SW480 (cell line): Measurements from ENCODE around the gene URI1.
"Not testable (repeated sequence)": the region's sequence is repeated elsewhere in the genome, so short reads cannot be mapped to it uniquely, and the experiment has no call there.

Experiments used
- DNase-seq: peaks from one replicate; pipeline ENCODE4 v3.0.0-alpha.2; 2016; ENCODE audit warnings: low spot score

Gene URI1

DNA sequence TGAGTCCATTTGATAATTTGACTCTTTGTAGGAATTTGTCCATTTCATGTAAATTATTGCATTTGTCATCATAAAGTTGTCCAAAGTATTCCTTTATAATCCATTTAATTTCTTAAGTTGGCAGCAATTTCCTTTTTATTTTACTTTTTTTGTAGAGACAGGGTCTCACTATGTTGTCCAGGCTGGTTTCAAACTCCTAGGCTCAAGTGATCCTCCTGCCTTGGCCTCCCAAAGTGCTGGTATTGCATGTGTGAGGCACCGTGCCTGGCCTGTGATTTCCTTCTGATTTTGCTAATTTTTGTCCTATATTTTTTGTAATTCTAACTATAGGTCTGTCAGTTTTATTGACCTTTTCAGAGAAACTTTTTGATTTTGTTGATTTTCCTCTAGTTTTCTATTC, 84.9 kb downstream of the URI1 start:
- DNase-seq: no peak

DNA sequence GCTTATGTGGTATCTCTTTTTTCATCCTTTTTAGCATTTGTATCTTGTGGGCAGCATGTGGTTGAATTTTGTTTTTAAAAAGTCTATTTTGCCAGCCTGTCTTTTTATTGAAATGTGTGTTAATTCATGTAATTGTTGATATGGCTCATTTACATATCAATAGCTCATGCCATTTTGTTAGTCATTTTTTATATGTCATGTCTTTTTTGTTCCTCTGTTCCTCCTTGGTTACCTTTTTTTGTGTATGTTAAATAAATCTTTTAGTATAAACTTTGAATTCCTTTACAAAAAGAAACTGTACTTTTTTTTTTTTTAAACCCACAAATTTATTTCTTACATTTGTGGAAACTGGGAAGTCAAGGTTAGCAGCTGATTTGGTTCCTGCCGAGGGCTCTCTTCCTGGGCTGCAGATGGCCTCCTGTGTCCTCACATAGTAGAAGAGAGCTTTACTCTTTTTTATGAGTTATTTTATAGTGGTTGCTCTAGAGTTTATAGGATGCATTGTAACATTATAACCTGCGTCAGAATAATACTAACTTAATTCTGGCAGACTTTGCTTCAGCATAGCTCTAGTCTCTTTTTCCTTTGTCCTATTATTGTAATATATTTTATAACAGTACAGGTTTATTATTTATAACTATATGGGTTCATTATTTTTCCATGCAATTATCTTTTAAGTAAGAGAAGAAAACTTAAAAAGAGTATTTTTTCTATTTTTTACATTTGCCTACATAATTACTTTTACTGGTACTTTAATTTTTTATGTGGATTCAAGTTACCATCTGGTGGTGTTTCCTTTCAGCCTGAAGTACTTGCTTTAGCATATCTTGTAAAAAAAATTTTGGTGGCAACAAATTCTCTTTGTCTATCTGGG, 86.3 kb downstream of the URI1 start:
- no peak for DNase-seq

DNA sequence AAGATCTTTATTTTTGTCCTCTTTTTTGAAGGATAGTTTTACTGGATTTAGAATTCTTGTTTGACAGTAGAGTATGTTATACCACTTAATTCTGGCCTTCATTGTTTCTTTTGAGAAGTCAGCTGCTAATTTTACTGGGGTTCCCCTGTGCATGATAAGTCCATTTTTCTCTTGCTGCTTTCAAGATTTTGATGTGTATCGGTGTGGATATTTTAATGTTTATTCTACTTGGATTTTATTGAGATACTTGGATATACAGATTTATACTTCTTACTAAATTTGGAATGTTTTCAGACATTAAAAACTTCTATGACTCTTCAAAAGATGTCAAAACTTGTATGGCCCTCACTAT, 86.9 kb downstream of the URI1 start:
- no peak for DNase-seq

DNA sequence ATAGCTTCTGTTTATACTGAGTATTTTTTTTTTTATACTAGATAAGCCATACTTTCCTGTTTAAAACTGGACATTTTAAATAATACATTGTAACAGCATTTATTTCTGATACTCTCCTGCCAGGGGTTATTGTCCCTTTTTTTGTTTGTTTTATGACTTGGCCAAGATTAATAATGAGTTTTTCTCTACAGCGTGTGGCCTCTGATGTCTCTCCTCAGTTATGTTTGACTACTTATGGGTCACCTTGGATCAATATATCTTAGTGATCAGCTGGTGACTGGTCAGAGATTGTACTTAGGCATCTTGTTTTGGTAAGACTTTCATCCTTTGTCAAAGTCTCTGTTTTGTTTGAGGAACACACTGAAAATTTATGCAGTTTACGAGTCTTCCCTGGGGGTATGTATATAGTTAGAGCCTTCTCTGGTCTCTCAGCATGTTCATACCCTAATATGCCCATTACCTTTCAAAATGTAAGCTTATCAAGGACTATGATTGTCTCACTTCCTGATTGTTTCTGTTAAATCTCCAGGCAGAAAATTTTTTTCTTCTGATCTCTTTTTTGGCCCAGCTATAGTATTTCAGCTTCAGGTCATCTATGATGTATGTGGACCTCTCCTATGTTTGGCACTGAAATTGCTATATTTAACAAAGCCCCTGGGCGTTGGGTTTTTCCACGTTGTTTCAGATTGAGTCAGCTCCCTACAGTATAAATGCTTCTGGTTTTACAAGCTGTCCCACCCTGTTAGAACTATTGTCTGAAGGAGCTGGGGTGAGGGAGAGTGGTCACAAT, 87.9 kb downstream of the URI1 start:
- no peak for DNase-seq

DNA sequence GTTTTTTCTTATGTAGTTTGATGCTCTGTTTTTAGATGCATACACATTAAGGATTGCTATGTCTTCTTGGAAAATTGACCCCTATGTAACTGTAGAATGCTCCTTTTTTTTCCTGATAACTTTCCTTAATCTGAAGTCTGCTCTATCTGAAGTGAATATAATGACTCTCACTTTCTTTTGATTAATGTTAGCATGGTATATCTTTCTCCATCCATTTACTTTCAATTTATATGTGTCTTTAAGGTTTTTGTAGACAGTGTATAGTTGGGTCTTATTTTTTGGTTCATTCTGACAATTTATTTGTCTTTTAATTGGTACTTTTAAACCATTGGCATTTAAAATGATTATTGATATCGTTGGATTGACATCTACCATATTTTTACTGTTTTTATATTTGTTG, 92.3 kb downstream of the URI1 start:
- DNase-seq: no peak

DNA sequence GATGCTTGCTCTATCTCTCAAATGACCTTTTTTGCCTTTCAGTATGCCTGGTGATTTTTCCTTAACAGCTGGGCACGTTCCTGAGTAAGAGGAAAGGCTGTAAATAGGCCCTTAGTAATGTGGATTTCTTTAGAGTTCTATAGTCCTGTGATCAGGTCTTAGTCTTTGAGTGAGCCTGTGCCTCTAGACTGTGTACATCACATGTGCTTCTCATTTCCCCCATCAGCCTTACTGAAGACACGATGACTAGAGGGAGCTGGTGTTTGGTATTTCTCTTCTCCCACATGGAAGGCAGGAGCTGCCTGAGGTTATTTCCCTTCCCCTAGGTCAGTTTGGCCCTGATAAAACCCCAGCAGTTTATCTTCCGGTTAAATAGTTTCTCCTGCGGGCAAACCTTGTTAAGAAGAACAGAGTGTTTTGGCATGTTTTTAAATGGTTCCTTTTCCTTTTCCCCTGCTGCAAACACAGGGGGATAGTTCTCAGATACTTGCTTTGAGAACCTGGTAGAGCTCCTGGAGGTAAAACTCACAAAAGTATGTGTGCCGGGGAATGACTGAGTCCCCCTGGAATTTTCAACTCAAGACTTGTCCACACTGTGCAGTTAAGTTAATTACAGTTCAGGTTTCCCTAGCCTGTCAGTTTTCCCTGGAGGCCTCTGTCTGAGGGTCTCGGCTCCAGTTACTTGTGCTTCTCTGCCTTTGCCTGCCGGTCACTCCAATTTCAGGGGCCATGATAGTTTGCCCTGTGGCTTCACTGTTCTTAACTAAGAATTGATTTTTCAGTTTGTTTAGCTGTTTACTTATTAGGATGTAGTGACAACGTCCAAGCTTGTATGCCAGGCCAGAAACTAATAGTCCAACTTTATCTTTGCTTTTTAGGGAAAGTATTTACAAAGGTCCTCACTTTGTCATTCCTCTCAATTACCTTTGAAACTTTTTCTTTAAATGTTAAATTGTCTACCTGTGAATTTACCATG, 94.4 kb downstream of the URI1 start:
- DNase-seq: no peak

DNA sequence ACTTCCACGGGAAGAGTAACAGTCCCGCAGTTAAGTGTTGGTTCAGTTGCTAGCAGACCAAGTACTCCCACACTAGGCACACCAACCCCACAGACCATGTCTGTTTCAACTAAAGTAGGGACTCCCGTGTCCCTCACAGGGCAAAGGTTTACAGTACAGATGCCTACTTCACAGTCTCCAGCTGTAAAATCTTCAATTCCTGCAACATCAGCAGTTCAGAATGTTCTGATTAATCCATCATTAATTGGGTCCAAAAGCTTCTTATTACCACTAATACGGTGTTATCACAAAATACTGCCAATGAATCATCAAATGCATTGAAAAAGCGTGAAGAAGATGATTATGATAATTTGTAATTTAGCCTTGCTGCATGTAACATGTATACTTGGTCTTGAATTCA, 95.8 kb downstream of the URI1 start:
- no peak for DNase-seq

DNA sequence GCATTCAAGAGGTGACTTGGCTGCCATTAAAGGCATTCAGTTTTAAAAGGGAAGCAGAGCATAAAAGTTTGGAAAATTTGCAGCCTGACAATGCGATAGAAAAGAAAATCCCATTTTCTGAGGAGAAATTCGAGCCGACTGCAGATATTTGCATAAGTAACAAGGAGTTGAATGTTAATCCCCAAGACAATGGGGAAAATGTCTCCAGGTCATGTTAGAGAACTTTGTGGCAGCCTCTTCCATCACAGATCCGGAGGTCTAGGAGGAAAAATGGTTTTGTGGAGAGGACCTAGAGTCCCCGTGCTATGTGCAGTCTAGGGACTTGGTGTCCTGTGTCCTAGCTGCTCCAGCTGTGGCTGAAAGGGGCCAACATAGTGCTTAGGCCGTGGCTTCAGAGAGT, 99.9 kb downstream of the URI1 start:
- not testable (repeated sequence) for DNase-seq

DNA sequence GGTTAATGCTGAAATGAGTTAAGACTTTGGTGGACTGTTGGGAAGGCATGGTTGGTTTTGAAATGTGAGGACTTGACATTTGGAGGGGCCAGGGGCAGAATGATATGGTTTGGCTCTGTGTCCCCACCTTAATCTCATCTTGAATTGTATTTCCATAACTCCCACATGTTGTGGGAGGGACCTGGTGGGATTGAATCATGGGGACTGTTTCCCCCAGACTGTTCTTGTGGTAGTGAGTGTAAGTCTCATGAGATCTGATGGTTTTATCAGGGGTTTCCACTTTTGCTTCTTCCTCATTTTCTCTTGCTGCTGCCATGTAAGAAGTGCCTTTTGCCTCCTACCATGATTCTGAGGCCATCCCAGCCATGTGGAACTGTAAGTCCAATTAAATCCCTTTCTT, 101.0 kb downstream of the URI1 start:
- DNase-seq: not testable (repeated sequence)

DNA sequence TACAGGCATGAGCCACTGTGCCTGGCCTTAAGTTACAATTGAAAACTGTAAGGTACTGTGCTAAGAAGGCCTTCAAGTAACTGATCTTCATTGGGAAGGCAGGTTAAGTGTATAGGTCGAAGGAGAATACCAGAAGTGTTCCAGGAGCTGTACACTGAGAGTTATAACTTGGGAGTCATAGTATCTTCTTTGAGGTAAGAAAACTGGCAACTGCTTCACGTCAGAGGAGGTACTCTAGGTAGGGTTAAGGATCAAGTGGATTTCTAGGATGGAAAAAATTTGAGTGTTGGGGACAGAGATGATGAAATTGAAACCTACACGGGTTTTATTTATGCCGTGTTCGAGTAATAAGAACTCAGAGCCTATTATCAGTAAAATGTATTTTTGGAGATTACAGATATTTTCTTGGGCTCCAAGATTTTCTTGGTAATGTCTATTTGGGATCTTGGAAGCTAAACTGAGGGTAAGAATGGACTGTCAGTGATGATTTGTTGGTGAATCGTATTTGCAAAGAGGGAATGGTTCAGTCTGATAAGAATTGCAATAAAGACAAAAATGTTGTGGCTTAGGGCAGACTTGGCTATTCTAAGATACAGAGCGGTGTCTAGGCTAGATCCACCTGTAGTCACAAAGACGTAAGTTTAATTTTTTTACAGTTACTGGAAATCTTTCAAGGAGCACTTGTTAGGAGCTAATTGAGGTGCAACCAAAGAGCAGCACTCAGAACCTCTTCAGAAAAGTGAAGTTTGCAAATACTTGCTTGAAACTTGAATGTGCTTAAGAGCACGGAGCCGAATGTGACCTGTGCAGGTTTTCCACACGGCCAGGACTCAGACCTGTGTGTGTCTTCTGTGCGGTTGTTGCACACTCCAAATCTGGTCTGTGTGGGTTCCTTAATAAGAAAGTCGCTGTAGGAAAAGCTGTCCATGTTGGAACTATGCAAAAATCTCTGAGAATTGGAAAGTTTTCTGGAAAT, 102.5 kb downstream of the URI1 start:
- no peak for DNase-seq

DNA sequence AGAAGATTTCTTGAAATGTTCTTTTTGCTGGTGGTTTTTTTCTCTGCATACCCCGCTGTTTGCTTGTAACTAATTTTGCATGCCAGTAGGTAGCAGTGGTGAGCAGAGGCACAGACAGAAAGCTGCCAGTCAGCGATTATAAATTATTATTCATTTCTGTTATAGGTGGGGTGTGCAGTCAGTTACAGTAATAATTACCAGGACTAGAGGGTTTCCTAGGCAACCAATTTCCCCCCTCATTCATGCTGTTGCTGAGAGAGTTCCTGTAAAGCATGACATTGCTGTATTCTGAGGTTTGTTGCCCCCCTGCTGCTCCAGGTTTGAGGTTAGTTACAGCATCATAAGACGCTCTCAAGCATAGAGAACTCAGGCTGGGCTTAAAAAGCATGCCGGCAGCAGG, 104.5 kb downstream of the URI1 start:
- DNase-seq: peak; percentile 7

DNA sequence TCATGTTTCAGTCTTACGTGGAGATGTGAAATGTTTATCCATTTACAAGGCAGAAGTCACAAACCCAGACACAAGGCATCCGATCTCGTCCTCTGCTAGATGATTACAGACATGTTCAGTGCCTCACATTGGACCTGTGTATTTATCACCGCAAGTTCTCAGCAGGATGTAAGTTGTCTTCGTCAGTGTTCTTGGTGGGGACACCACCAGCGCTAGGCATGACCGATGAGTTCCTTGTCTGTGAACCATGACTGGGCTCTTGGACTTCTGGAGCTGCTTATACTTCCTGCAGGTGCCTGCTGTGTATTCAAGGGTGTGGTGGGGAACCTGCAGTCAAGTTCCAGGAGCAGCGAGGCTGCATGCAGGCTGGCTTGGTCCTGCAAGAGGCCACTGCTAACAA, 105.4 kb downstream of the URI1 start:
- no peak for DNase-seq

DNA sequence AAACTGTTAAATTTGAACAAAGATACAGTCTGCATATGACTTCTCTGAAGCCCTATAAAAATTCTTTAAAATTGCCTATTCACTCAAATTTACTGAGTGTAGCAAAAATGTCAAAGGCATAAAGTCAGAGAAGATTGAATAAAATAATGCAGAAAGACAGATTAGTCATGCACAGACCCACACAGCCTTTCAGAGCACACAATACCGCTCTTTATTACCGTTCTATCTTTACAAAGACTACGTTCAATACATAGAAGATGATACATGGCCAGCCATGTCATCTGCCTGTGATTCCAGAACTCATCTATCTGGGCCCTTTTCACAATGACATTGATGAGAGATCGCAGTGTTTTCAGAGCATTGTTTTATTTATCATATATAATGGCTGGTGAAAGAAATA, 107.2 kb downstream of the URI1 start:
- DNase-seq: no peak

DNA sequence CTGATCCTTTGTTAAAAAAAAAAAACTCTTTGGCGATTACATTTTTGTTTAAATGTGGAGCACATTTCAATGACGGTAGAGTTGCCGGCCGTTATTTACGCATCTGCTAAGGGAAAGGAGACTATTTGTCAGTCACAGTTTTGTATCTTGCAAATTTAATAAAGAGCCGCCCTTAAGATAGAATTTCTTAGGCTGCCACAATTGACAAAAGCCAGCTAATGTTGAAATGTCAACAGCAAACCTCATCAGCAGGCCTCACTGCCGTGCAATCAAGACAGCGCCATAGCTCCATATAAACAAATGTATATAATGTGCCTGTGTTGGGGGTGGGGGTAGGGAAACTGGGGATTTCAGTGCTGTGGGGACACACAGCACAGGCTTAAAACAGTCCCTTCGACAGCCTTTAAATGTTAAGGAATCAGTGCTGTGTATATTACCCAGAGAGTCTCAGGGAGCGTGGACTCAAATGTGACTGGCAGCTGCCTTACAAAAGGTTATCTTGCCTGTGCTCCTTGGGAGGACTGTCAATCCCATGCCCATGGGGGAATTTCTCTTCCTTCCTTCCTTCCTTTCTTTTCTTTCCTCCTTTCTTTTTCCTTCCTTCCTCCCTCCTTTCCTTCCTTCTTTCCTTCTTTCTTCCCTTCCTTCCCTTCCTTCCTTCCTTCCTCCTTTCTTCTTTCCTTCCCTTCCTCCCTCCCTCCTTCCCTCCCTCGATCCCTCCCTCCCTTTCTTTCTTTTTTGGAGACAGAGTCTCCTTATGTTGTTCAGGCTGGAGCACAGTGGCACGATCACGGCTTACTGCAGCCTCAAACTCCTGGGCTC, 108.0 kb downstream of the URI1 start:
- no peak for DNase-seq

DNA sequence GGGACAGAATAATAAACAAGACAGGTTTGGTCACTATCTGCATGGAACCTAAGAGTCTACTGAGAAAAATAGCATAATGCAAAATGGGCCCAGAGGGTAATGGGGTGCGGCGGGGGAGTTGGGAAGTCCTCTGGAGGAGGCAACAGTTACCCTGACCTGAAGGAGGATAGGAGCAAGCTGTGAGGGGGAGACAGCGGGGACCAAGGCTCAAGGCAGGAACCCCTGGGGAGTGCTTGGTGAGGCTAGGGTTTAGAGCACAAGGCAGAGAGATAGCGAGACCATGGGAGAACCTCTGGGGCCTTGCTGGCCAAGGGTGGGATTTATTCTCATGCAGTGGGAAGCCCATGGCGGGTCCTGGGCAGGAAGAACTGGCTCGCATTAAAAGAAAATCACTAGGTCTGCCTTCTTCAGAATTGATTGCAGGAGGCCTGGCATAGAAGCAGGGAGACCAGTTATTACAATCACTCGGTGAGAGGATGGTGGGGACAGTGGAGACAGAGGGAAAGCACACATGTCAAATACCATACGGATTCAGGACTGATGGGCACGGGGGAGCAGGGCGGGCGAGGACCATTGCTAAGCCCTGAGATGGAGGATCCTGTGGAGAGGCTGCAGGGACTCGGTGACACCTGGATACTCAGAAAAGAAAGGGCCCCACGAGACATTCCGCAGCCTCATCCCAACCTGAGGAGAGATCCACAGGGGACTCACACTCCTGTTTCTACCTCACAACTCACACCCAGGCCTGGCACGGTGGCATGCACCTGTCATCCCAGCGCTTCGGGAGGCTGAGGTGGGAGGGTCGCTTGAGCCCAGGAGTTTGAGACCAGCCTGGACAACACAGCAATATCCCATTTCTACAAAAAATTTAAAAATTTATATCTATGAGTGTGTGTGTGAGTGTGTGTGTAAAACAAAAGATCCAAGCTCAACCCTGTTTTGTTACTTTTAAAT, 110.4 kb downstream of the URI1 start:
- no peak for DNase-seq

DNA sequence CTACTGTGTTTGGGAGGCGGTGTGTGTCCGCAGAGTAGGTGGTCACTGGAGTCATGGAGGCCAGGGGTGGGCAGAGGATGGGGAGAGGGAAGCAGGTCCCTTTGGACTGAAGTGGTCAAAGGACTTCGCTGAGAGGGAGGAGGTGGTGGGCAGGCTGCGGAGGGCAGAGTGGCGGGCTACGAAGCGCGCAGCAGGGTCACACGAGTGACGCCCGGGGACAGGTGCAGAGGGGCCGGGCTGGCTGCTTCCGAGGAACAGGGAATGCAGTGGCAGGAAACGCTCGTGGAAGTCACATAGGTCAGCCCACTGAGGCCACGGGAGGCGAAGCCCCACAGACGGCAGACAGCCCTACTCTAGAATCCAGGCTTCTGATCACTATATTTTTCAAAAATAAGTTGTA, 111.5 kb downstream of the URI1 start:
- no peak for DNase-seq

DNA sequence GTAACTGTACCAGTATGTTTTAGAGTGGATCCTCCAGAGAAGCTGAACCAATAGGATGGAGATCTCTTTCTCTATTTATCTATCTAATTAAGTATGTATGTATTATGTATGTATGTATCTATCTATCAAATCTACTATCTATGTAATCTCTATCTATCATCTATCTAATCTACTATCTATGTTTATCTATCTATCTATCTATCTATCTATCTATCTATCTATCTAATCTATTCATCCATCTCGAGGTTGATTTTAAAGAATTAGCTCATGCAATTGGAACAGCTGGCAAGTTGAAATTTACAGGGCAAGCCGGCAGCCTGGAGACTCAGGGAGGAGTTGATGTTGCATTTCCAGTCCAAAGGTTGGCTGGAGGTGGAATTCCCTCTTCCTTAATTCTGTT, 112.2 kb downstream of the URI1 start:
- no peak for DNase-seq

DNA sequence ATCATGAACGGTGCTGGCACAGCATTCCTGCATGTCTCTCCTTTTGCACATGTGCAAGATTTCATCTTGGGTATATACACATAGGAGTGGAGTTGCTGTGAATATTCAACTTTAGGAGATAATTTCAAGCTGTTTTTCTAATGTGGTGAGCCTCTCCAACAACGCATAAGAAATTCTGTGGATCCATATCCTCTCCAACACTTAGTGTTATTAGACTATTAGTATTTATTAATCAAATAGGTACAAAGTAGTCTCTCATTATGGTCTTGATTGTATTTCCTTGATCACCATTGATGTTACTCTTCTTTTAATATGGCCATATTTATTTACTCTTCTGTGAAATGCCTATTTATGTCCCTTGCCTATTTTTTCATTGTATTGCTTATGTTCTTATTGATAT, 114.5 kb downstream of the URI1 start:
- DNase-seq: no peak
